Activated naive CD8-positive, alpha-beta T cell (primary cell): ENCODE data around the gene PRRG3.

ENCODE experiments used
- H3K27ac Mint-ChIP-seq: one replicate; pipeline ENCODE4 v1.8.0; 2021; ENCODE audit warnings: mixed read lengths
- H3K27me3 Mint-ChIP-seq: one replicate; pipeline ENCODE4 v1.8.0; 2021; ENCODE audit warnings: mixed read lengths
- H3K36me3 Mint-ChIP-seq: one replicate; pipeline ENCODE4 v1.8.0; 2021; ENCODE audit warnings: mixed read lengths
- H3K4me1 Mint-ChIP-seq: one replicate; pipeline ENCODE4 v1.8.0; 2021; ENCODE audit warnings: low read depth, mixed read lengths
- H3K4me3 Mint-ChIP-seq: one replicate; pipeline ENCODE4 v1.8.0; 2021; ENCODE audit warnings: mild to moderate bottlenecking, mixed read lengths
- H3K9me3 Mint-ChIP-seq: one replicate; pipeline ENCODE4 v1.8.0; 2021; ENCODE audit warnings: low read depth, mixed read lengths

Gene PRRG3

DNA sequence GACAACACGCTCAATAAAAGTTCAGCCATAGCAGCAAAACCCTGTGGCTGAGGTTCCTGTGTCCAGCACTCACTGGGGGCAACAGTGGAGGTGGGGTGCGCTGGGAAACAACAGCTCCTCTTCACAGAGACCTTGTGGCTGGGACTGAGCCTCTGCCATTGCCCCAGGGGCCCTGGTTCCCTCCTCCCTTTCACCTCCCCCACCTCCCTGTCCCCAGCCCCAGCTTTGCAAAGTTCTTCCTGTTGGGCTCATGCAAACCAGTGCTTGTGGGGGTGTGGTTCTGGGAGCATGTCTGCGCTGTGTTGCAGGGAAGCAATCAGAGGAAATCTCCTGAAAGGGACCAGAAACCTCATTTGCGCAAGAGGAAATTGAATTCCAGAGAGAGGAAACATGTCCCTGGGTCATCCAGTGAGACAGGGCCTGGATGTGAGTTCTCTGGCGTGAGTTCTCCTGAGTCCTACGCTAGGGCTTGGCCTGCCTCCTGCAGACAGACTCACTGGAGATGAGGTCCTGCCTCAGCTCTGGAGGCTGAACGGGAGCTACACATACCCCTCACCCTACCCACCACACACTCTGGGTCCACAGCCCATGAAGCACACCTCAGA lies 28.0 kb downstream of the PRRG3 start:
- Mint-ChIP-seq H3K4me3 (no peak overlapping the region), H3K27me3 (peaks cover under 1% of the 10 kb centered on the region), H3K36me3 (no peaks in the 10 kb centered on the region), H3K9me3 (no peaks in the 10 kb centered on the region), H3K27ac (no peak overlapping the region), H3K4me1 (no peaks in the 10 kb centered on the region)

DNA sequence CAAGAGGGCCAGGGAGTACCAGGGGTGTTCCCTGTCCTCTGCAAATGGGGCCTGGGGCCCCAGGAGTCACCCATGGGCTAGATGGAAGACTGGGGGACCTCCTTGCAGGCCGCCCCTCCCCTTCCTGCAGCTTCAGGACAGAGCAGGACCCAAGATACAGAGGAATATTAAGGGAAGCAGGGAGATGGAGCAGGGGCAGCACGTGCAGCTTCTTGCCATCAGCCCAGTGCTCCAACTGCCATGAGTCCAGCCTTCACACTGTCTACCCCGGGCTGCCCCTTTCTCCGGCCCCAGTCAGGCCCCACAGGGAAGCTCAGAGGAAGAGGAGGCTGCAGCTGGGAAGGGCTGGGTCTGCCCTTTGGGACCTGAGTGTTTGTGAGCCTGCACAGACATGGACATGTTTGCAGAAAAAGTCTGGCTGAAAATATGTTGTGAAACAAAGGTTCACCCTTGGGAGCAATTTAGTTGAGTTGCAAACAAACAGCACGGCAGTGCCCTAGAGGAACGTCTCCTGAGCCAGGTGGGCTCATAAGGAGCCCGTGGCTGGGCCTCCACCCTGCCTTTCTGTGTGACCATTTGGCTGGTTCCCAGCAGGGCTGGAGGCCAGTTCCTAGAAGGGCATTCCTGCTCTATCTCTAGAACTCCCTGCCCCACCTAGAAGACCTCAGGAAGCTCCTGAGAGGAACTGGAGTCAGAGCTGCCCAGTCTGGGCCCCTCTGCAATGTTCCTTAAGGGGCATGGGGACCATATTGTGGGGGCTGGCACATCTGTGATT lies 29.5 kb downstream of the PRRG3 start:
- Mint-ChIP-seq H3K27me3 (peaks cover 2% of the 10 kb centered on the region), H3K4me3 (no peak overlapping the region), H3K36me3 (no peaks in the 10 kb centered on the region), H3K9me3 (no peaks in the 10 kb centered on the region), H3K27ac (no peak overlapping the region), H3K4me1 (no peaks in the 10 kb centered on the region)

DNA sequence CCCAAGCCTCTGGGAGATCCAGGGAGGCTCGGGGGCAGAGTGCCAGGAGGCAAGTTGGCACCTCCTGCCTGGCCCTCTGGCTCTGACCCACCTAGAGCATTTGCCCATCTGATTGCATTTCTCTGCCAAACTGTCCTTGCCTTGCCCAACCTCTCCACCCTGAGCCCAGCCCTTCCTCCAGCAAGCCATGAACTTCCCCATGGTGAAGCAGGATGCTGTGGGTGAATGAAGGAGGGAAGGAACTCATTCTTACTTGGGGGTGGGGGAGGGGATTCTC lies 30.0 kb downstream of the PRRG3 start:
- no peaks in the 10 kb centered on the region for H3K4me1 Mint-ChIP-seq
- H3K27me3 Mint-ChIP-seq, result peaks cover 2% of the 10 kb centered on the region
- no peaks in the 10 kb centered on the region for H3K9me3 Mint-ChIP-seq
- no peak overlapping the region for H3K4me3 Mint-ChIP-seq
- H3K36me3 Mint-ChIP-seq, result no peaks in the 10 kb centered on the region
- H3K27ac Mint-ChIP-seq, result no peak overlapping the region

DNA sequence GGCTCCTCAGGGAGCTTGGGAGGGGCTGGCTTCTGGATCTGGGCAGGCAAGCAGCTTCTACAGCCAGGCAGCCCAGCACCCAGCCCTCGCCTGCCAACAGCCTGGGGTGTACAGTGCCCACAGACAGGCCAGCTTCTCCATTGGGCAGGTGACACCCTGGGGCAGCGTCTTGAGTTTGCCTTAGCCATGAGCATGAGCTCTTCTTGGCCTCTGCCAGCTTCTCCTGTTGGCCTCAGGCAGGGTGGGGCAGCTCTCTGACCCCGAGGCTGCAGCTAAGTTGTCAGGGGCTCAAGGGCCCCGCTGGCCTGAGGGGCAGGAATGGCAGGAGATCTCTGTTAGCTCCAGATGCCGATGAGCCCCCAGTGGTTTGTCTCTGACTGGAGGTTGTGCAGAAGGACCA lies 31.5 kb downstream of the PRRG3 start:
- no peak overlapping the region for H3K4me3 Mint-ChIP-seq
- H3K9me3 Mint-ChIP-seq, result no peaks in the 10 kb centered on the region
- no peaks in the 10 kb centered on the region for H3K36me3 Mint-ChIP-seq
- H3K4me1 Mint-ChIP-seq, result no peaks in the 10 kb centered on the region
- H3K27me3 Mint-ChIP-seq, result peaks cover 2% of the 10 kb centered on the region
- H3K27ac Mint-ChIP-seq, result no peak overlapping the region

DNA sequence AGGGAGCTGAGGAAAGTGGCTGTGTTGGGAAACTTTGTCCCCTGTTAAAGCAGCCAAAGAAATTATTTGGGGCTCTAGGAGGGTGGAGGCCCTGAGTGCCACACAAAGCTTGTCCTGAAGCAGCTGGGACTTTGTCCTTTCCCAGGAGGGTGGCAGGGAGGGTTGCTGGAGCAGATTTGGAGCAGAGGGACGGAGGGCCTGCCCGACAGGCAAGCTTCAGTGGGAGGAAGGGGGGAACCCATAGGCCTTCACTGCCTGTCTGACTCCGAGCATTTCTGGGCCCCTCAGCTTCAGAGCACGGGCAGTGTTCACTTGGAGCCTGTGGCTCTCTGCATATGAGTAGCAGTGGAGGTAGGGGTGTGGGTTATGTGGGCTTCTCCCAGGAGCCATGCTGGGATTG lies 32.1 kb downstream of the PRRG3 start:
- Mint-ChIP-seq H3K36me3 (no peaks in the 10 kb centered on the region), H3K27me3 (peaks cover 2% of the 10 kb centered on the region), H3K4me1 (no peaks in the 10 kb centered on the region), H3K27ac (no peak overlapping the region), H3K9me3 (no peaks in the 10 kb centered on the region), H3K4me3 (no peak overlapping the region)

DNA sequence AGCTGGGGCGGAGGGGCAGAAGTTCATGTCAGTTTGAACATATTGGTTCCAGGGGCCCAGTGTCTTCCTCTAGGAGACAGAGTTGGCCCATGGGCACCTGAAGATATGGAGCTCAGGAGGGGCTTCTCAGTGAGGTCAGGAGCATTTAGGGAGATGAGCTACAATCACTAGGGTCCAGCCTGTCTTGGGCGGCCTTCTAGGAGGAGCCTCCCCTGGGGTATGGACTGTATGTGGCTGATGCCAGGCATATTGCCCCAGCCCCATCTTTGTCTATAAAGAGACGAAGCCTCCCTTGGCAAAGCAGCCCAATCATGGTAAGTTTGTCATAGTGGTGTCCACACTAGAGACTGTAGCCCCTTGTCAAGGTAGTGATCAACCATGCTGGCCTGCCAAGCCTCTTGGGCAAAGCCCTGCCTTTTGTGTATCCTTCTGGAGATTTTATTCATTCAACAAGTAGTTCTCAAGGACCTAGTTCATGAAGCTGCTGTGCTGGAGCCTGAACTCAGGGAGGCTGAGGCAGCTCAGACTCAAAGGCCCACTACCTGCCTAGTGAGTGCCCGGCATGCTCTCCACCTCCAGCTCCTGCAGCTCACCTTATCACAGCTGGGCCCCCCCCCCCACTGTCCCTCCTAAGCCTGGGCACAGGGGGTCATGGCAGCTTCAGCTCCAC lies 33.9 kb downstream of the PRRG3 start:
- Mint-ChIP-seq H3K4me1 (no peaks in the 10 kb centered on the region), H3K9me3 (no peaks in the 10 kb centered on the region), H3K27me3 (peaks cover 2% of the 10 kb centered on the region), H3K36me3 (no peaks in the 10 kb centered on the region), H3K27ac (no peak overlapping the region), H3K4me3 (no peak overlapping the region)

DNA sequence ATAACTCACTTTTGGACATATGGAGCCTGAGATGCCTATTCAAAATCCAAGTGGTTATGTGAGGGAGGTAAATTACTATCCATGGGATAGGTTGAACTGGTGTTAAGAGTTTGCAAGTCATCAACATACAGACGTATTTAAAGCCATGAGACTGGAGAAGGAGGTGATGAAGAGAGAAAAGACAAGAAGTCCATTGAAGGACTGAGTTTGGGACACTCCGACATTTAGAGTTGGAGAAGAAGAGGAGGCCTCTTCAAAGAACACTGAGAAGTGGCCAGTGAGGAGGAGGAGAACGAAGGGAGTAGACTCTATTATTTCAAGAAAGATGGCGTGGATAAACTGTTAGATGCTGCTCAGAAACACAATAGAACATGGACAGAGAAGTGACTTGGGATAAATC lies 39.2 kb downstream of the PRRG3 start, which contains the start of gene CNGA2:
TSS of gene CNGA2 (plus strand) at position 301 of the 400 bp plus-strand sequence. CDS start 3,738 bp downstream, outside the sequence.
- Mint-ChIP-seq H3K36me3 (no peaks in the 10 kb centered on the region), H3K27ac (no peak within 1 kb of the TSS), H3K4me3 (no peak within 1 kb of the TSS), H3K4me1 (no peaks in the 10 kb centered on the region), H3K9me3 (no peaks in the 10 kb centered on the region), H3K27me3 (peaks cover 4% of the 10 kb centered on the region)

DNA sequence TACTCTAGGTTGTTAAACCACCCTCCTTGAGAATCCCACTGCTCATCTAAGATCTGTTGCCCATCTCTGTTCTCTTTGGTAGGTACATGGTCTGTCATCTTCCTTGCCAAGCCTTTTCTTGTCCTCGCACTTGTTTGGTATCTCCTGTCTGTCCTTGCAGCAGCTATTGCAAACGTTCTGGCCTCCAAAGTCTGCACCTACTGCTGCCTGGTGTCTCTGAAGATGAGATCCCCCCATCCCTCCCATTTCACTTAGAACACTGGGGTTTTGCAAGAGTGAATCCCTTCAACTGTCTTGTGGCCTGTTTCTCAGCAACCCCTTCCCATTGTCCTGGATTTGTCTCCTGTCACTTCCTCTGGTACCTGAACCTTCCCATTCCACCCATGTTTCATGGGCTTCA lies 40.0 kb downstream of the PRRG3 start:
- Mint-ChIP-seq H3K4me1 (no peaks in the 10 kb centered on the region), H3K4me3 (no peak overlapping the region), H3K9me3 (no peaks in the 10 kb centered on the region), H3K36me3 (no peaks in the 10 kb centered on the region), H3K27ac (no peak overlapping the region), H3K27me3 (peaks cover 4% of the 10 kb centered on the region)

DNA sequence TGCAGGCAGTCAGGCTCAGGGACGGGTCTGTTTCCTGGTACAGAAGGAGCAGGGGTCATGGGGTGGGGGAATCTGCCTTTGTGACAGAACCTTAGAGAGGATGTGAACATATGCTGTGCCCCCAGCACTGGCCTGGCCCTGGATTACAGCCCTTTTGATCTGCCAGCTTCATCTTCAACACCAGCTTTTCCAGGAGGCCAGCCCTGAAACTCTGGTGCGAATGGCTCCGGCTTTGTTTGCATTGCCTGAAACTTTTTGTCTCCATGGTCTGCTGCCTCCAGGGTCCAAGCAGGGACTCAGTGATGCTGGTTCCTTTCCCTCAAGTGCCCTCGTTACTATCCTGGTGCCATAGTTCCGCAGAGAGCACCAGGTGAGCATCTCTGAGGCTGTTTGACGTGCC lies 41.4 kb downstream of the PRRG3 start:
- peaks cover 4% of the 10 kb centered on the region for H3K27me3 Mint-ChIP-seq
- no peaks in the 10 kb centered on the region for H3K36me3 Mint-ChIP-seq
- H3K9me3 Mint-ChIP-seq, result no peaks in the 10 kb centered on the region
- H3K4me1 Mint-ChIP-seq, result no peaks in the 10 kb centered on the region
- H3K27ac Mint-ChIP-seq, result no peak overlapping the region
- H3K4me3 Mint-ChIP-seq, result no peak overlapping the region

DNA sequence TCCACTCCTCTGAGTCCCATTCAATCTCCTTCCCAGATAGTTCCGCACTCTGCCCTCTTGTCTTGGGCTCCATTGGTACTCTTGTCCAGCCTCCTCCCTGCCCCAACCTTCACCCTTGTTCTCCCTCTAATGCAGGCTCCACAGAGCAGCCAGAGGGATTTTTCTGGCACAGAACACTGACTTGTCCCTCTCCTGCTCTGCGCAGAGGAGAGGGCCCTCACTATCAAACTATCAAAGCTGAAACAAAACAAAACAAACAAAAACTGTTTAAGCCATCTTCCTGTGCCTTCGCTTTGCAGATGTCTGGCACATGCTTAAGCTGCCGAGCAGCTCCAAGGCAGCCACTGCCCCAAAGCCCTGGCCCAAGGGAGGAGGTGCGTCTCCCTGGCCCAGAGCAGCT lies 42.2 kb downstream of the PRRG3 start:
- H3K9me3 Mint-ChIP-seq, result no peaks in the 10 kb centered on the region
- H3K4me1 Mint-ChIP-seq, result no peaks in the 10 kb centered on the region
- H3K27me3 Mint-ChIP-seq, result peaks cover 4% of the 10 kb centered on the region
- H3K36me3 Mint-ChIP-seq, result no peaks in the 10 kb centered on the region
- H3K27ac Mint-ChIP-seq, result no peak overlapping the region
- no peak overlapping the region for H3K4me3 Mint-ChIP-seq

DNA sequence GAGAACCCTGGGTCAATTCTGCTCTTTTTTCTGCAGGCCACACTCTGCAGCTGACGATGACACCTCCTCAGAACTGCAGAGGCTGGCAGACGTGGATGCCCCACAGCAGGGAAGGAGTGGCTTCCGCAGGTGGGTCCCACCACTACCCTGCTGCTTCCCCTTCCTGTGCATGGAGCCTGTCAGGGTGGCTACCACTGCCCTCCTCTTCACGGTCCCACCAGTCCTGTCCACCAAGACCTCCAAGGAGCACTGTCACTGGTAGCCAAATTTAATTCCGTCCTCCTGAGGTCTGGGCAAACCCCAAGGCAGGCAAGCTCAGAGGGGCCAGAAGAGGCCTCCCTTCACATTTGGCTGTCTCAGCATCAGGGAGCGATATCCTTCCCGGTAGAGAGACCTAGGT lies 43.5 kb downstream of the PRRG3 start:
- no peak overlapping the region for H3K27ac Mint-ChIP-seq
- H3K4me1 Mint-ChIP-seq, result no peaks in the 10 kb centered on the region
- H3K9me3 Mint-ChIP-seq, result no peaks in the 10 kb centered on the region
- no peaks in the 10 kb centered on the region for H3K36me3 Mint-ChIP-seq
- H3K27me3 Mint-ChIP-seq, result peaks cover 4% of the 10 kb centered on the region
- no peak overlapping the region for H3K4me3 Mint-ChIP-seq

DNA sequence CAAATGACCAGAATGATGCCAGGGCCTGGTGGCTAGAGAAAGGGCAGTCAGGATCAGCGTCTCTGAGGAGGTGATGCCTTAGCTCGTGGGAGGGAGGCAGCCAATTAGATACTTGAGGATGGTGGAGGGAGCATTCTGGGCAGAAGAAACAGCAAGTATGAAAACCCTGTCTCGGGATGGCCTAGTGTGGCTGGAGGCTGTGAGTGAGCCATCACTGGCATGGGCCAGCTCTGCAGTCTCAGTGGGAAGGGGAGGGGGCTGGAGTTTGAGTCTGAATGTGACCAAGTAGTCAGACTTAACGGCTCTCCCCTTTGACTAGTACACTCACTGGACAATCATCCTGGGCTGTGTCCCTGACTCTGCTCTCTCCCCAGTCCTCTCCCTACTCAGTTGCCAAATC lies 46.3 kb downstream of the PRRG3 start:
- Mint-ChIP-seq H3K27ac (no peak overlapping the region), H3K27me3 (no peaks in the 10 kb centered on the region), H3K4me1 (no peaks in the 10 kb centered on the region), H3K9me3 (no peaks in the 10 kb centered on the region), H3K36me3 (no peaks in the 10 kb centered on the region), H3K4me3 (no peak overlapping the region)

DNA sequence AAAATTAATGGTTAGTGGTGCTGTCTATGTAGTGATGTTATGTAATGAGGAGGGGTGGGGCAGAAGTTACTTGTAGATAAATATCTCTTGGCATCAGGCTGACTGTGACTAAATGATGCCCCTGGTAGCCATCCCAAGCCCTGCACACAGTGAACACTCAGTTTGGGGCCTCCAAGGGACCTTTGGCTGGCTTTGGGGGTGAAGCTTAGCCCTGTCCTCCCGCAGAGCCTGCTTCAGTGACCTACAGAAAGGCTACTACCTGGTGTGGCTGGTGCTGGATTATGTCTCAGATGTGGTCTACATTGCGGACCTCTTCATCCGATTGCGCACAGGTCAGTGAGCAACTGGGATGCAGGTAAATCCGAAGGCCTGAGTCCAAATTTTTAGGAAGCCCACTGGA lies 47.1 kb downstream of the PRRG3 start:
- Mint-ChIP-seq H3K36me3 (no peaks in the 10 kb centered on the region), H3K27me3 (no peaks in the 10 kb centered on the region), H3K9me3 (no peaks in the 10 kb centered on the region), H3K27ac (no peak overlapping the region), H3K4me1 (no peaks in the 10 kb centered on the region), H3K4me3 (no peak overlapping the region)

DNA sequence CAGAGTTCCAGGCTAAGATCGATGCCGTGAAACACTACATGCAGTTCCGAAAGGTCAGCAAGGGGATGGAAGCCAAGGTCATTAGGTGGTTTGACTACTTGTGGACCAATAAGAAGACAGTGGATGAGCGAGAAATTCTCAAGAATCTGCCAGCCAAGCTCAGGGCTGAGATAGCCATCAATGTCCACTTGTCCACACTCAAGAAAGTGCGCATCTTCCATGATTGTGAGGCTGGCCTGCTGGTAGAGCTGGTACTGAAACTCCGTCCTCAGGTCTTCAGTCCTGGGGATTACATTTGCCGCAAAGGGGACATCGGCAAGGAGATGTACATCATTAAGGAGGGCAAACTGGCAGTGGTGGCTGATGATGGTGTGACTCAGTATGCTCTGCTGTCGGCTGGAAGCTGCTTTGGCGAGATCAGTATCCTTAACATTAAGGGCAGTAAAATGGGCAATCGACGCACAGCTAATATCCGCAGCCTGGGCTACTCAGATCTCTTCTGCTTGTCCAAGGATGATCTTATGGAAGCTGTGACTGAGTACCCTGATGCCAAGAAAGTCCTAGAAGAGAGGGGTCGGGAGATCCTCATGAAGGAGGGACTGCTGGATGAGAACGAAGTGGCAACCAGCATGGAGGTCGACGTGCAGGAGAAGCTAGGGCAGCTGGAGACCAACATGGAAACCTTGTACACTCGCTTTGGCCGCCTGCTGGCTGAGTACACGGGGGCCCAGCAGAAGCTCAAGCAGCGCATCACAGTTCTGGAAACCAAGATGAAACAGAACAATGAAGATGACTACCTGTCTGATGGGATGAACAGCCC lies 48.6 kb downstream of the PRRG3 start:
- Mint-ChIP-seq H3K9me3 (no peaks in the 10 kb centered on the region), H3K4me3 (no peak overlapping the region), H3K27me3 (no peaks in the 10 kb centered on the region), H3K27ac (no peak overlapping the region), H3K4me1 (no peaks in the 10 kb centered on the region), H3K36me3 (no peaks in the 10 kb centered on the region)

DNA sequence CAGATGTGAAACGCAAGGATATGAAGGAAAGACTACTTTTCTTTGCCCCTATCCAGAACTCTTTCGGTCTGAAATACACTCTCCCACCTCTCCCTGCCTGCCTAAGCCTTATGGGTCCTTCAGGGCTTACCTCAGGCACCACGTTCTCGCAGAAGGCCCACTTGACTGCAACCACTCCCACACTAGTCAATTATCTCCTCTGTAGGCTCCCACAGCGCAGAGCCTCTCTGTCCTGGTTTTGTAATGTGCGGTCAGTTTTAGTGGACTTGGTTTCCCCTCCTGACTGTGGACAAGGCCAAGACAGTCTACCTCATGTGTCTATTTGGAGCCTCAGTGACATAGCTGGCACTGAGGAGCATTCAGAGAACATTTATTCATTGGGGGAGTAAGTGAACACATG lies 50.4 kb downstream of the PRRG3 start:
- H3K27me3 Mint-ChIP-seq, result peaks cover 2% of the 10 kb centered on the region
- no peak overlapping the region for H3K27ac Mint-ChIP-seq
- no peaks in the 10 kb centered on the region for H3K4me1 Mint-ChIP-seq
- H3K36me3 Mint-ChIP-seq, result no peaks in the 10 kb centered on the region
- no peak overlapping the region for H3K4me3 Mint-ChIP-seq
- H3K9me3 Mint-ChIP-seq, result no peaks in the 10 kb centered on the region
